H54 (cell line): ENCODE data around the gene MPPED1.

Source experiments
- DNase-seq: peaks from one replicate; pipeline ENCODE4 v3.0.0; 2011; ENCODE audit warnings: low spot score, mixed read lengths; ENCODE audit not compliant: insufficient read length
- FAIRE-seq: peaks from 3 replicates; lab custom pipeline; 2011; peaks lifted over from hg19 to GRCh38; lab: Jason Lieb, UNC
- POLR2A ChIP-seq: IDR thresholded peaks from 2 replicates; pipeline ENCODE4 v1.6.1; 2011; ENCODE audit warnings: low read depth, mild to moderate bottlenecking, low read length

MPPED1 gene

GRCh38 chr22:43528601-43529360 lies 117.0 kb downstream of the MPPED1 start:
- DNase-seq (no peak), FAIRE-seq (no peak)
- no peak for TF ChIP-seq POLR2A

- TF ChIP-seq POLR2A: no peak
- FAIRE-seq (no peak), DNase-seq (no peak)
Observed at GRCh38 chr22:43529461-43529860, 117.6 kb downstream of the MPPED1 start.

- DNase-seq (no peak), FAIRE-seq (no peak)
- no peak for TF ChIP-seq POLR2A
Observed at GRCh38 chr22:43529934-43530333, 118.1 kb downstream of the MPPED1 start.

- DNase-seq: no peak
- FAIRE-seq: no peak
- no peak for TF ChIP-seq POLR2A
Observed at GRCh38 chr22:43530349-43531201, 118.8 kb downstream of the MPPED1 start.

- FAIRE-seq (no peak), DNase-seq (no peak)
Observed at GRCh38 chr22:43531651-43532050, 119.8 kb downstream of the MPPED1 start.

GRCh38 chr22:43532301-43533155 lies 120.7 kb downstream of the MPPED1 start:
- TF ChIP-seq POLR2A: no peak
- no peak for FAIRE-seq
- DNase-seq: no peak

More at GRCh38 chr22:43531651-43532050, 119.8 kb downstream of the MPPED1 start:
- no peak for TF ChIP-seq POLR2A

GRCh38 chr22:43533156-43533530 lies 121.3 kb downstream of the MPPED1 start:
- FAIRE-seq (no peak), DNase-seq (no peak)
- no peak for TF ChIP-seq POLR2A

- DNase-seq (no peak), FAIRE-seq (no peak)
- no peak for TF ChIP-seq POLR2A
Observed at GRCh38 chr22:43533656-43534428, 122.0 kb downstream of the MPPED1 start.

GRCh38 chr22:43534916-43535315 lies 123.1 kb downstream of the MPPED1 start:
- no peak for TF ChIP-seq POLR2A
- DNase-seq (no peak), FAIRE-seq (no peak)

GRCh38 chr22:43535336-43535735 lies 123.5 kb downstream of the MPPED1 start:
- DNase-seq (no peak), FAIRE-seq (no peak)
- no peak for TF ChIP-seq POLR2A

- FAIRE-seq: no peak
- no peak for TF ChIP-seq POLR2A
- no peak for DNase-seq
Observed at GRCh38 chr22:43535741-43536140, 123.9 kb downstream of the MPPED1 start.

- DNase-seq (no peak), FAIRE-seq (no peak)
Observed at GRCh38 chr22:43537019-43537585, 125.3 kb downstream of the MPPED1 start.

More at GRCh38 chr22:43537019-43537585, 125.3 kb downstream of the MPPED1 start:
- no peak for TF ChIP-seq POLR2A
